HG03039 (cell line): ENCODE results near the gene PLA2G7.

ENCODE experiments used
- ATAC-seq: cut with Tn5 transposase; IDR thresholded peaks from one replicate; pipeline ENCODE4 v1.9.1; 2021; ENCODE audit warnings: mild to moderate bottlenecking, moderate library complexity; ENCODE audit not compliant: unreplicated experiment

The PLA2G7 gene

GRCh38 chr6:46689657-46690056 lies 45.5 kb downstream of the PLA2G7 start:
- no peak for ATAC-seq

- ATAC-seq = no peak
Observed at GRCh38 chr6:46688966-46689335, 46.2 kb downstream of the PLA2G7 start.

GRCh38 chr6:46688117-46688965 lies 46.8 kb downstream of the PLA2G7 start:
- no peak for ATAC-seq

GRCh38 chr6:46687619-46688097 lies 47.5 kb downstream of the PLA2G7 start, which contains the start of gene TDRD6:
Gene TDRD6, plus strand, starts transcription at chr6:46687885. Its CDS starts 244 bp downstream, at chr6:46688129.
- no peak for ATAC-seq

- ATAC-seq = no peak
Observed at GRCh38 chr6:46684771-46685170, 50.4 kb downstream of the PLA2G7 start.

GRCh38 chr6:46677314-46677654 lies 57.9 kb downstream of the PLA2G7 start:
- no peak for ATAC-seq

- ATAC-seq = no peak
Observed at GRCh38 chr6:46676604-46677313, 58.4 kb downstream of the PLA2G7 start.

- no peak for ATAC-seq
Observed at GRCh38 chr6:46674410-46674809, 60.8 kb downstream of the PLA2G7 start.

GRCh38 chr6:46667377-46667776 lies 67.8 kb downstream of the PLA2G7 start:
- ATAC-seq = no peak

GRCh38 chr6:46661483-46661882 lies 73.7 kb downstream of the PLA2G7 start:
- ATAC-seq = no peak

- ATAC-seq = no peak
Observed at GRCh38 chr6:46657642-46658041, 77.5 kb downstream of the PLA2G7 start.

- ATAC-seq = no peak
Observed at GRCh38 chr6:46655803-46656202, 79.4 kb downstream of the PLA2G7 start.
